ENCODE measurements around the gene INPP5B.
"Not testable (repeated sequence)": the region's sequence is repeated elsewhere in the genome, so short reads cannot be mapped to it uniquely, and the experiment has no call there.

The INPP5B gene

GRCh38 chr1:37915476-37916093, 31.3 kb downstream of the INPP5B start:
- peaks cover 0 to 6% of the 10 kb centered on the region in 2 donors for H3K4me1 ChIP-seq (ENCODE audit: control insufficient read depth in 1 of 2, insufficient read depth in 2 of 2, low read length in 2 of 2)
- no peak overlapping the region for H3K27ac ChIP-seq (ENCODE audit: low read depth, low read length)
- no peaks in the 10 kb centered on the region for H3K27me3 ChIP-seq (ENCODE audit: control insufficient read depth in 1 of 2, insufficient read depth in 2 of 2, low read length in 2 of 2)
- peaks cover 0 to 12% of the 10 kb centered on the region in 2 donors for H3K9me3 ChIP-seq (ENCODE audit: control insufficient read depth in 1 of 2, low read length in 2 of 2)
- peaks cover 3 to 7% of the 10 kb centered on the region in 2 donors for H3K36me3 ChIP-seq (ENCODE audit: control insufficient read depth in 1 of 2, insufficient read depth in 2 of 2, low read length in 2 of 2)
- H3K9ac ChIP-seq (ENCODE audit: low read depth in 1 of 2, low read length in 2 of 2): no peak overlapping the region
- no peak overlapping the region for H3K4me3 ChIP-seq (ENCODE audit: low read depth in 1 of 2, low read length in 2 of 2)

GRCh38 chr1:37914719-37915475, 32.0 kb downstream of the INPP5B start:
- Histone ChIP-seq H3K27me3 (ENCODE audit: control insufficient read depth in 1 of 2, insufficient read depth in 2 of 2, low read length in 2 of 2) (no peaks in the 10 kb centered on the region), H3K27ac (ENCODE audit: low read depth, low read length) (no peak overlapping the region), H3K9ac (ENCODE audit: low read depth in 1 of 2, low read length in 2 of 2) (no peak overlapping the region), H3K4me3 (ENCODE audit: low read depth in 1 of 2, low read length in 2 of 2) (no peak overlapping the region), H3K36me3 (ENCODE audit: control insufficient read depth in 1 of 2, insufficient read depth in 2 of 2, low read length in 2 of 2) (peaks cover 3 to 7% of the 10 kb centered on the region in 2 donors), H3K9me3 (ENCODE audit: control insufficient read depth in 1 of 2, low read length in 2 of 2) (peaks cover 0 to 12% of the 10 kb centered on the region in 2 donors), H3K4me1 (ENCODE audit: control insufficient read depth in 1 of 2, insufficient read depth in 2 of 2, low read length in 2 of 2) (peaks cover 0 to 6% of the 10 kb centered on the region in 2 donors)

GRCh38 chr1:37911478-37911877, 35.4 kb downstream of the INPP5B start:
- not testable (repeated sequence) for H3K27ac ChIP-seq (ENCODE audit: low read depth, low read length); H3K27me3 ChIP-seq (ENCODE audit: control insufficient read depth in 1 of 2, insufficient read depth in 2 of 2, low read length in 2 of 2); H3K36me3 ChIP-seq (ENCODE audit: control insufficient read depth in 1 of 2, insufficient read depth in 2 of 2, low read length in 2 of 2); H3K4me1 ChIP-seq (ENCODE audit: control insufficient read depth in 1 of 2, insufficient read depth in 2 of 2, low read length in 2 of 2); H3K4me3 ChIP-seq (ENCODE audit: low read depth in 1 of 2, low read length in 2 of 2); H3K9ac ChIP-seq (ENCODE audit: low read depth in 1 of 2, low read length in 2 of 2)
- peaks cover 0 to 12% of the 10 kb centered on the region in 2 donors for H3K9me3 ChIP-seq (ENCODE audit: control insufficient read depth in 1 of 2, low read length in 2 of 2)

- H3K4me3 ChIP-seq (ENCODE audit: low read depth in 1 of 2, low read length in 2 of 2); H3K36me3 ChIP-seq (ENCODE audit: control insufficient read depth in 1 of 2, insufficient read depth in 2 of 2, low read length in 2 of 2); H3K9ac ChIP-seq (ENCODE audit: low read depth in 1 of 2, low read length in 2 of 2); H3K27me3 ChIP-seq (ENCODE audit: control insufficient read depth in 1 of 2, insufficient read depth in 2 of 2, low read length in 2 of 2); H3K27ac ChIP-seq (ENCODE audit: low read depth, low read length); H3K4me1 ChIP-seq (ENCODE audit: control insufficient read depth in 1 of 2, insufficient read depth in 2 of 2, low read length in 2 of 2): not testable (repeated sequence)
- H3K9me3 ChIP-seq (ENCODE audit: control insufficient read depth in 1 of 2, low read length in 2 of 2): peaks cover 0 to 12% of the 10 kb centered on the region in 2 donors
These were observed 36.0 kb downstream of the INPP5B start for GRCh38 chr1:37910886-37911285.

- H3K4me3 ChIP-seq (ENCODE audit: low read depth in 1 of 2, low read length in 2 of 2); H3K27me3 ChIP-seq (ENCODE audit: control insufficient read depth in 1 of 2, insufficient read depth in 2 of 2, low read length in 2 of 2); H3K4me1 ChIP-seq (ENCODE audit: control insufficient read depth in 1 of 2, insufficient read depth in 2 of 2, low read length in 2 of 2); H3K27ac ChIP-seq (ENCODE audit: low read depth, low read length); H3K36me3 ChIP-seq (ENCODE audit: control insufficient read depth in 1 of 2, insufficient read depth in 2 of 2, low read length in 2 of 2); H3K9ac ChIP-seq (ENCODE audit: low read depth in 1 of 2, low read length in 2 of 2): not testable (repeated sequence)
- H3K9me3 ChIP-seq (ENCODE audit: control insufficient read depth in 1 of 2, low read length in 2 of 2): peaks cover 0 to 16% of the 10 kb centered on the region in 2 donors
These were observed 38.3 kb downstream of the INPP5B start for GRCh38 chr1:37908531-37908930.

GRCh38 chr1:37907416-37908125, 39.3 kb downstream of the INPP5B start:
- H3K27me3 ChIP-seq (ENCODE audit: control insufficient read depth in 1 of 2, insufficient read depth in 2 of 2, low read length in 2 of 2); H3K36me3 ChIP-seq (ENCODE audit: control insufficient read depth in 1 of 2, insufficient read depth in 2 of 2, low read length in 2 of 2); H3K4me1 ChIP-seq (ENCODE audit: control insufficient read depth in 1 of 2, insufficient read depth in 2 of 2, low read length in 2 of 2); H3K4me3 ChIP-seq (ENCODE audit: low read depth in 1 of 2, low read length in 2 of 2); H3K27ac ChIP-seq (ENCODE audit: low read depth, low read length); H3K9ac ChIP-seq (ENCODE audit: low read depth in 1 of 2, low read length in 2 of 2): not testable (repeated sequence)
- peaks cover 0 to 16% of the 10 kb centered on the region in 2 donors for H3K9me3 ChIP-seq (ENCODE audit: control insufficient read depth in 1 of 2, low read length in 2 of 2)

GRCh38 chr1:37906591-37906990, 40.3 kb downstream of the INPP5B start:
- H3K4me1 ChIP-seq (ENCODE audit: control insufficient read depth in 1 of 2, insufficient read depth in 2 of 2, low read length in 2 of 2); H3K27me3 ChIP-seq (ENCODE audit: control insufficient read depth in 1 of 2, insufficient read depth in 2 of 2, low read length in 2 of 2); H3K9ac ChIP-seq (ENCODE audit: low read depth in 1 of 2, low read length in 2 of 2); H3K27ac ChIP-seq (ENCODE audit: low read depth, low read length); H3K4me3 ChIP-seq (ENCODE audit: low read depth in 1 of 2, low read length in 2 of 2); H3K36me3 ChIP-seq (ENCODE audit: control insufficient read depth in 1 of 2, insufficient read depth in 2 of 2, low read length in 2 of 2); H3K9me3 ChIP-seq (ENCODE audit: control insufficient read depth in 1 of 2, low read length in 2 of 2): not testable (repeated sequence)

GRCh38 chr1:37905727-37906126, 41.1 kb downstream of the INPP5B start:
- H3K27me3 ChIP-seq (ENCODE audit: control insufficient read depth in 1 of 2, insufficient read depth in 2 of 2, low read length in 2 of 2): no peaks in the 10 kb centered on the region

GRCh38 chr1:37903921-37904320, 42.9 kb downstream of the INPP5B start:
- H3K9me3 ChIP-seq (ENCODE audit: control insufficient read depth in 1 of 2, low read length in 2 of 2); H3K4me1 ChIP-seq (ENCODE audit: control insufficient read depth in 1 of 2, insufficient read depth in 2 of 2, low read length in 2 of 2); H3K9ac ChIP-seq (ENCODE audit: low read depth in 1 of 2, low read length in 2 of 2); H3K27me3 ChIP-seq (ENCODE audit: control insufficient read depth in 1 of 2, insufficient read depth in 2 of 2, low read length in 2 of 2); H3K27ac ChIP-seq (ENCODE audit: low read depth, low read length); H3K36me3 ChIP-seq (ENCODE audit: control insufficient read depth in 1 of 2, insufficient read depth in 2 of 2, low read length in 2 of 2); H3K4me3 ChIP-seq (ENCODE audit: low read depth in 1 of 2, low read length in 2 of 2): not testable (repeated sequence)

More at GRCh38 chr1:37905727-37906126, 41.1 kb downstream of the INPP5B start:
- Histone ChIP-seq H3K4me3 (ENCODE audit: low read depth in 1 of 2, low read length in 2 of 2) (no peak overlapping the region), H3K9ac (ENCODE audit: low read depth in 1 of 2, low read length in 2 of 2) (no peak overlapping the region), H3K4me1 (ENCODE audit: control insufficient read depth in 1 of 2, insufficient read depth in 2 of 2, low read length in 2 of 2) (no peaks in the 10 kb centered on the region), H3K9me3 (ENCODE audit: control insufficient read depth in 1 of 2, low read length in 2 of 2) (peaks cover 0 to 4% of the 10 kb centered on the region in 2 donors), H3K27ac (ENCODE audit: low read depth, low read length) (no peak overlapping the region), H3K36me3 (ENCODE audit: control insufficient read depth in 1 of 2, insufficient read depth in 2 of 2, low read length in 2 of 2) (no peaks in the 10 kb centered on the region)

- Histone ChIP-seq H3K9me3 (ENCODE audit: control insufficient read depth in 1 of 2, low read length in 2 of 2) (peaks cover 0 to 4% of the 10 kb centered on the region in 2 donors), H3K27me3 (ENCODE audit: control insufficient read depth in 1 of 2, insufficient read depth in 2 of 2, low read length in 2 of 2) (no peaks in the 10 kb centered on the region), H3K9ac (ENCODE audit: low read depth in 1 of 2, low read length in 2 of 2) (no peak overlapping the region), H3K36me3 (ENCODE audit: control insufficient read depth in 1 of 2, insufficient read depth in 2 of 2, low read length in 2 of 2) (no peaks in the 10 kb centered on the region), H3K27ac (ENCODE audit: low read depth, low read length) (no peak overlapping the region), H3K4me1 (ENCODE audit: control insufficient read depth in 1 of 2, insufficient read depth in 2 of 2, low read length in 2 of 2) (no peaks in the 10 kb centered on the region), H3K4me3 (ENCODE audit: low read depth in 1 of 2, low read length in 2 of 2) (no peak overlapping the region)
These were observed 43.9 kb downstream of the INPP5B start for GRCh38 chr1:37902983-37903382.
